Cardiac septum (tissue), 1 donor: Measurements from ENCODE around the gene PRUNE1. TPM values are rescaled to one million over a fixed set of nuclear protein-coding genes. Genes with fewer than 3 reads are reported as not detected.

Experiments
- DNase-seq: peaks from one replicate; pipeline ENCODE4 v3.0.0-alpha.2; 2020; ENCODE audit warnings: low spot score
- intact Hi-C: fragments of 100-400 bp; cut with DNase I; formaldehyde crosslinking; loops from one replicate; pipeline ENCODE4 v1.14.0; 2022
- long read RNA-seq: library from polyadenylated mRNA; unstranded; transcript quantifications from one replicate; pipeline ENCODE4 v2.0.0, GENCODE V29; 2021
- total RNA-seq: library from RNA; stranded (reverse); fragmentation: NEBNext Ultra II Directional; extraction: Animal tissue kit (Norgen Biotek cat#: 25700); gene quantifications from one replicate; pipeline ENCODE4 v1.2.1, GENCODE V29; 2021
- donor health status: DM: no; HTN: no; CAD: no.

Gene PRUNE1
- 31.0 TPM for total RNA-seq
- long read RNA-seq, transcript PRUNE1-201 (8 exons, 2,997 nt) = major isoform, 15 of 32 reads
- long read RNA-seq, partial matches to known transcripts = 2 of 32 reads
- long read RNA-seq, other reads (novel, unspliced or antisense) = 12 of 32 reads

DNA sequence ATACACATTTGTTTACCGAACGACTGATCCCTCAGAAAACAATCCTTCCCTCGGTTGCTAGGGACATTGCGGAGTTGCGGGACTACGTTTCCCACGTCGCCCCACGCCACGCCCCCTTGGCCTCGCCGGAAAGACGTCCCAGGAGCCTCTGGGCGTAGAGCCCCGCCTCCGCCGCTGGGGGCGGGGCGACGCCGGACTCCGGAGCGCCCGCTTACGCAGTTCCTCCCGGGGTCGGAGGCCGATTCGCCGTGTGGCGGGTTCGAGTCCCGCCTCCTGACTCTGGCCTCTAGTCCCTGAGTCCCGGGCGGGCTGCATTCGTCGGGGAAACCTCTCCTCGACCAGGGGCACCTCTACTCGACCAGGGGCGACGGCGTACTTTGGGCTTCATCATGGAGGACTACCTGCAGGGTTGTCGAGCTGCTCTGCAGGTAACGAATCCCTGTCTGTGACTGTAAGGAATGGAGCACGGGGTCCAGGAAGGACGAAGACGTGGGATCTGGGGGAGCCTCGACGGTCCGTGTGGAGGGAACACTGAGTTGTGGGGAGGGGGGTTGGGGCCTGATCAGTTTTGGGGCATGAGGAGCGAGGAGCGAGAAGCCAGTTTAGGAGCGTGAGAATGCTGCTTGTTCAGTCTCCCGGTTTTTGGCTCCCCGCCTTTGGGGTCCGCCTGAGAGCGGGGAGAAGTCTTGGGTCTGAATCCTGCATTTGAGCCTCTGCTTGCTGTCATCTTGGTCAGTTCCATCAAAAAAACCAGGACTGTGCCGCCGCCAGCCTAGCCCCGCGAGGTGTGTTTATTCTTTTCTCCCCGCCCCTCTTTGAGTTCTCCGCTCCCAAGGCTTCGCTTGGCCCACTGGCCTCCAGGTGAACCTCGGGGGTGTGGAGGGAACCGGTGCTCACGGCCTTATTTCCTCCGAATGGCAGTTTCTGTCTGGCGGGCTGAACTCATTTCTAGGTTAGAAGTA is at the start of gene PRUNE1:
Gene PRUNE1 (plus strand): TSS at position 206 of the 962 bp plus-strand sequence. CDS start 184 bp downstream, at position 390.
- intact Hi-C loops = no loop called here
- peak; percentile 98 for DNase-seq

- no peak for DNase-seq
- intact Hi-C loops = no loop called here
Observed at GRCh38 chr1:150960646-150961045, 47.6 kb upstream of the PRUNE1 start.

DNA sequence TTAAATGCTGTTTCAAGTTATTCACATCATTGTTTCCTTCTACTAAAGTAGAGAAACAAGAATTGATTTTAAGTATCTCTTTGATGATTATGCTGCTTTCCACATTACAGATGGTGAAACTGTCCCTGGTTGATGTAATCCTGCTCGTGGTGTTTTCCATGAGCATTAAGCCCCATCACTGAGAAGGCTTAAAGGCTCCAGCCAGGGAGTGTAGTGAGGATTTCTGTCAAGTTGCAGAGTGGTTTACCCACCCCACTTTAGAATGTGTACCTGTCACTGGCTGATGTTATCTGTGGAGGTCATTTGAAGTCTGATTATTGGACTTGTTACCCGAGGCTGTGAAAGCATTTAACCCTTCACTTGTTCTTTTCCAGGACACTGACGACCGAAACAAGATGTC is 46.5 kb upstream of the PRUNE1 start:
- DNase-seq = no peak
- intact Hi-C loops = no loop called here

DNA sequence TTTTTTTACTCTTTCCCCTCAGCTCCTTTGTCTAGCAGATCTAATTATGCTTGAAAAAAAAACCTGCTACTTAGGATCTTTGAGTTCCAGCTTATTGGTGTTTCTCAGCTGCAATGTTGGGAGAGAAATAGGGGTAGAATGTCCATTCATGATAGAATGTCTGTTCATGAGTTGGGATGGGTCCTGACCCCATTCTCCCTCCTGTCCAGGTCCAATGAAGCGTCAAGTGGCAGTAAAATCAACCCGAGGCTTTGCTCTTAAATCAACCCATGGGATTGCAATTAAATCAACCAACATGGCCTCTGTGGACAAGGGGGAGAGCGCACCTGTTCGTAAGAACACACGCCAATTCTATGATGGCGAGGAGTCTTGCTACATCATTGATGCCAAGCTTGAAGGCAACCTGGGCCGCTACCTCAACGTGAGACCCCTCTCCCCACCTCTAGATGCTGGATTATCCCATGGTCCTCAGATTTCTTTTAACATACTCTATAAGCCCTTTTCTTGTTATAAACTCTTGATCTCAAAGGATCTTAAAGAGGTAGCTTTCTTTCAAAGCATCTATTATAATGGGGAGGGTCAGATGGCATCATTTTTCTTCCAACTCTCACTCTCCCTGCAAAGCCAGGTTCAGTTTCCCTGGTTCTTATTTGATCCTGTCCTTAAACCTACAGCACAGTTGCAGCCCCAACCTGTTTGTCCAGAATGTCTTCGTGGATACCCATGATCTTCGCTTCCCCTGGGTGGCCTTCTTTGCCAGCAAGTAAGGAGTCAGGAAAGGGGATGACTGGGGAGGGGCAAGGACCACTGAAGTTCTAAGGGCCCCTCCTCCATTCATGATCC is 44.7 kb upstream of the PRUNE1 start:
- intact Hi-C loops = no loop called here
- DNase-seq = no peak

GRCh38 chr1:150964164-150964489 is 44.1 kb upstream of the PRUNE1 start:
- intact Hi-C loops = no loop called here
- no peak for DNase-seq

DNA sequence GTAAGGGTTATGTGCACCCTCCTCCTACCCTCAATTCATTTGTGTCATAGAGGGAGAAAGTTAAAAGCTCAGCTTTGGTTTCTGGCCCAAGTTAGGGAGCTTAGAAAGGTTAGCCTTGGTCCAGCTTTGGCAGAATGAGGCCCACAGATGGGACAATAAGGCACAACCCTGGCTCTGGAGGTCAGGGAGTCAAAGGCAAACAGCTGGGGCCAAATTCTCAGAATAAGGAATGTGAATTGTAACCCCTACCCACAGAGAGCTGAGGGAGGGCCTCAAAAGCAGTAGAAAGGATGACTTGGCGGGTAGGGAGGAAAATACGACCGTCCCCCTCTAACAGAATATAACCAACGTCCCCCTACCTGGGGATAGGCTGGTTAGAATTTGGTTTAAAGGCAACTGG is 42.6 kb upstream of the PRUNE1 start:
- intact Hi-C loops = no loop called here
- DNase-seq = no peak

GRCh38 chr1:150966011-150966410 is 42.2 kb upstream of the PRUNE1 start:
- intact Hi-C loops = no loop called here
- no peak for DNase-seq

- DNase-seq = no peak
- intact Hi-C loops = no loop called here
Observed at GRCh38 chr1:150967936-150968335, 40.3 kb upstream of the PRUNE1 start.

- intact Hi-C loops = no loop called here
- DNase-seq = no peak
Observed at GRCh38 chr1:150968491-150968890, 39.8 kb upstream of the PRUNE1 start.

DNA sequence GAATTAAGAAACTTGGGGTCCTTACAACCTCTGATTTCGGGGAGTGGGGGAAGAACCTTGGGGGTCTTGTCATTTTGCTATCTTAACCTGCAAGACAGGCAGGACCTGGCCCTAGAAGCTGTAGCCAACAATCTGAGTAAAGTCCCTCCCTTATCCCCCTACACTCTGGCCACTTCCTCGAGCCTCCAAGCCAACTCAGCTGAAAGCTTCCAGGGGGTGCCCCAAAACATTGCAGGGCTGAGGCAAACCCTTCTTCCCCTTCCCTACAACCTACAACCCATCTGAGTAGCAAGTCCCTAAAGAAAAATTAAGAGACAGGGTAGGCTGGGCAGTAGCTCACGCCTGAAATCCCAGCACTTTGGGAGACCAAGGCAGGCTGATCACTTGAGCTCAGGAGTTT is 38.6 kb upstream of the PRUNE1 start:
- intact Hi-C loops = loop anchor here (5.0 kb wide), 1 partner anchor 92 kb away; the partner anchor contains the start of gene ARNT
- no peak for DNase-seq

DNA sequence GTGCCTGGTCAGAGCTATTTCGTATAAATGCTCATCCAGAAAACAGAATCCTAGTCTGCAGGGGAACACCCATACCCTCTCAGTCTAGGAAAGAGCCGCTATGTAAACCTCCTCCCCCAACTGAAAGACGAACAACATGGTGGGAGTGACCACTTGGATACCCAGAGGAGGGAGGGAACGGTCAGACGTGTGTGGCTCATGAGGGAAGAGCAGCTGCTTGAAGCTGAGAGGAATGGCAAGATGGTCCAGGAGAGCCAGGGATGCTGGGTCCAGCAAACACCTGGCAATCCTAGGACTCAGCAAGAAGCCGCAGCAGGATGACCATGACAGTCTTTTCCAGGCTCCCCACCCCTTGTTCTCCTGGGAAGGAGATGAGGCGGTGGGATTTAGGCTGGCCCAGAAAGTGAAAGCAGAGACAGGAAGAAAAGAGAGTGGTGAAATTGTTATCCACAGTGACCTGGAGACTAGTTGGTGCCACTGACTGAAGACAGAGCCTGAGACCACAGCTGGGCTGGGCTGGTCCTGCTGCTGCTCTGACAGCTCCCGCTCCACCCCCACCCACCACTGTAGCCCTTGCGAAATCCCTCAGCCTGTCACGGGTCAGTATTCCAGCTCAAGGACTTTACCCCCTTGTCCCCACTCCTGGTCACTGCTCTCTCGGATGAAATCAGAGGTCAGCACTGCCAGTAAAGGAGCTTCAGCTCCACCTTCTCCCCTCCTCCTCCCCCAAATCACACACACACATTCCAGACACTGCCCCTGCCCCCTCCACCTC is 37.3 kb upstream of the PRUNE1 start:
- intact Hi-C loops = loop anchor here (5.0 kb wide), 1 partner anchor 94 kb away; the partner anchor contains the start of gene ARNT
- peak; percentile 83 for DNase-seq

GRCh38 chr1:150971583-150972416 is 36.4 kb upstream of the PRUNE1 start:
- DNase-seq = no peak
- intact Hi-C loops = loop anchor here (2.0 to 5.0 kb wide), 2 partner anchors 45 to 94 kb away; partner anchors contain the start of genes ARNT and SETDB1

DNA sequence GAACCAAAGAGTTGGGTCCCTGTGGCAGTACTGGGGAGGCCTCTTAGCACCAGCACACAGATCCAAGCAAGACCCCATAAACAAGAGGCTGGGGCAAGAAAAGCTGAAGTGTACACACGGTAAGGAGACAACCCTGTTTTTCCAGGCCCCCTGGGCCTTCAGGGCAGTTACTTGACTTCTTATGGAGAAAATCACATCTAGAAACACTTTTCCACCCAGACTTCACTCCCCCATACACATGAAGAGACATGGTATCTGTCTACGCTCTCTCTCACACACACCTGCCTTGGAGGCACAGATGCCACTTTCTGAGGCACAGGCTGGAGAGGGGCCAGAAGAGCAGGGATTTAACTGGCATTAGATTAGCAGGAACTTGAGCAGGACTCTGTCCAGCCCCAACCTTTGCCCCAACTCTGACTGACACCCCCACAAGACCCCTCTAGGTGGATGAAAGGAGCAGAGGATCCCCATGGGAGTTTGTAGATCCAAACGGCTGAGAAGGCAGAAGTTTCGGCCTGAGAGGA is 35.8 kb upstream of the PRUNE1 start:
- DNase-seq = no peak
- intact Hi-C loops = loop anchor here (2.0 to 5.0 kb wide), 2 partner anchors 46 to 95 kb away; partner anchors contain the start of genes ARNT and SETDB1

DNA sequence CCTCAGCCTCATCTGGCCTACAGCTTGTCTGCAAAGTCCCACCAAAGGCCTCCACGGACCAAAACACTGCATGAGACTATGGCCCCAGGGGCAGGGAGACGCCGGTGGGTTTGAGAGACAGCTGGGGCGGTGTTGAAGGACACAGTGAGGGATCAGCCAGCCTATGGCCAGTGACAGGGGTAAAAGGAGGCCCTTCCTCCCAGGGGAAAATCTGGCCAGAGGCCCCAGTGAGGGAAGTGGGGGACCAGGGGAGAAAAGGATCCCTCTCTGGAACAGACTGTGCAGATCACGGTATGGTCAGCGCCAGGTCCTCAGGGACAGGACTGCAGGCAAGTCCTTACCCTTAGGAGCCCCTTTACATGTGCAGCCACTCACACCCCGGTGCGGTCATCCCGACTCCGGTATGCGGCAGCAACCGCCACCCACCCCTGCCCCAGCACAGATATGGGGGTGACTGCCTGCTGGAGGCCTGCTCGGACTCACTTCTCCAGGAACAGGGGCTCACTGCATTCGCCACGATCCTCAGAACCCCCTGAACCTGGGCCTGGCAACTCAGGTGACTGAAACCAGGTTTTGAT is 34.9 kb upstream of the PRUNE1 start:
- intact Hi-C loops = loop anchor here (2.0 to 5.0 kb wide), 2 partner anchors 47 to 96 kb away; partner anchors contain the start of genes ARNT and SETDB1
- no peak for DNase-seq

GRCh38 chr1:150973836-150974579 is 34.2 kb upstream of the PRUNE1 start:
- intact Hi-C loops = loop anchor here (2.0 to 5.0 kb wide), 2 partner anchors 47 to 97 kb away; partner anchors contain the start of genes ARNT and SETDB1
- DNase-seq = peak; percentile 80

DNA sequence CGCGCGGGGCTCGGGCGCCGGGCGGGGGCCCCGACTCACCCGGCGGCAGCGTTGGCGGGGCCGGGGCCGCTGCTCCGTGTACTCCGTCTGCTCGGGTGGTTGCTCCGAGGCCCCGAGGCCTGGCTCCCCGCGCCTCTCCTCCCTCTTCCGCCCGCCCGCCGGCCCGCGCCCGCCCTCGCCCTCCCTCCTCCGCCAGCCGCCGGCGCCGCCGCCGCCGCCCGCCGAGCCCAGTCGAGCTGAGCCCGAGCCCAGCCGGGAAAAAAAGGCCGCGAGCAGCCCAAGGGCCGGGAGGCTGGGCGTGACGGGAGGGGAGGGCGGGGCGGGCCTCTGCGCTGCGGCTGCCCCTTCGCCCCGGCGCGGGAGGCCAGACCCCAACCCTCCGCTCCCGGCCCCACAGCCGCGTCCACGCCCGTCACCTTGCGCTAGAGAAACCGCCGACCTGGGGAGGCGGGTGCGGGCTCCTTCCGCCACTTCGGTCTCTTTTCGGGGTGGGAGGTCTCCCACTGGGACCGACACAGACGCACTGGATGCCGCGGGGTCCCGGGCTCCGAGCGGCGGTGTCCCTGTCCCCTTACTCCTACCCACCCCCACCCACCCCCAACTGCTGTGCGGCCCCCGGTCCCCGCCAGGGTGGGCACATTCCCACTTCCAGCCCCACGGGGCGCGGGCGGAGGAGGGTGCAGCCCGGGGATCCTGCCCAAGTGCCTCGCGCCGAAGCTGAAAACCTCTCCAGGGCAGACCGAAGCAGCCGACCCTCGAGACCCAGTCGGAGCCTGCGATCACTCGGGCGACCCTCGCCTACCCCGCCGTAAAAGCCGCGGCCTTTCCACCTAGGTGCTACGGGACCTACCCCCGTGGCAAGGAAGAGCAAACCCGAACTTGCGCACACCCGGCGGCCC is 33.4 kb upstream of the PRUNE1 start, which contains the start of gene CERS2:
Gene CERS2 (minus strand): TSS at position 256 of the 899 bp plus-strand sequence. CDS start 5,745 bp downstream, outside the sequence.
- intact Hi-C loops = loop anchor here (5.0 kb wide), 1 partner anchor 98 kb away; the partner anchor contains the start of gene ARNT
- DNase-seq = peak; percentile 92
